ENCODE results near the gene PIGX.
"Not testable (repeated sequence)": the region's sequence is repeated elsewhere in the genome, so short reads cannot be mapped to it uniquely, and the experiment has no call there.

The PIGX gene

GRCh38 chr3:196706731-196707130 is 5.4 kb upstream of the PIGX start:
- DNase-seq = no peak

GRCh38 chr3:196707566-196707965 is 4.6 kb upstream of the PIGX start:
- DNase-seq = no peak

- no peak for DNase-seq
These were observed 3.7 kb upstream of the PIGX start for GRCh38 chr3:196708467-196708866.

GRCh38 chr3:196712514-196713413 is 587 bp downstream of the PIGX start:
- peak; percentile 56 to 74 for DNase-seq

- DNase-seq = not testable (repeated sequence)
These were observed 5.0 kb downstream of the PIGX start for GRCh38 chr3:196717162-196717561.

GRCh38 chr3:196721097-196721496 is 8.9 kb downstream of the PIGX start:
- no peak for DNase-seq

GRCh38 chr3:196726788-196727675 is 14.9 kb downstream of the PIGX start:
- DNase-seq = no peak

- no peak for DNase-seq
These were observed 23.6 kb downstream of the PIGX start for GRCh38 chr3:196735751-196736150.

- no peak for DNase-seq
These were observed 24.6 kb downstream of the PIGX start for GRCh38 chr3:196736670-196737374.

GRCh38 chr3:196737655-196738054 is 25.5 kb downstream of the PIGX start:
- no peak for DNase-seq

- DNase-seq = peak; percentile 82 to 93
These were observed 27.7 kb downstream of the PIGX start, which contains the start of gene PAK2 for GRCh38 chr3:196739671-196740480. PAK2 (plus strand) TSS chr3:196739857; CDS start chr3:196782647, 42,790 bp downstream.

- DNase-seq = peak; percentile 41 to 67
These were observed 28.5 kb downstream of the PIGX start for GRCh38 chr3:196740481-196741248.

GRCh38 chr3:196741249-196741889 is 29.2 kb downstream of the PIGX start:
- peak in 1 of 2 experiments; percentile 22 for DNase-seq

GRCh38 chr3:196743569-196743968 is 31.4 kb downstream of the PIGX start:
- DNase-seq = not testable (repeated sequence)

GRCh38 chr3:196749125-196749524 is 36.9 kb downstream of the PIGX start:
- DNase-seq = no peak

- DNase-seq = no peak
These were observed 41.0 kb downstream of the PIGX start for GRCh38 chr3:196753201-196753600.

- no peak for DNase-seq
These were observed 42.2 kb downstream of the PIGX start for GRCh38 chr3:196754091-196754981.

- no peak for DNase-seq
These were observed 44.6 kb downstream of the PIGX start for GRCh38 chr3:196756732-196757131.
